Right cardiac atrium (tissue), 5 donors: Measurements from ENCODE around the gene NCMAP. TPM values are rescaled to one million over a fixed set of nuclear protein-coding genes. Genes with fewer than 3 reads are reported as not detected.
"Not testable (repeated sequence)": the region's sequence is repeated elsewhere in the genome, so short reads cannot be mapped to it uniquely, and the experiment has no call there.

Experiments used
- ATAC-seq, 2 donors: fragments of 200-7000 bp; cut with Tn5 transposase; one replicate each; pipeline versions ENCODE4 v1.8.0 to v1.9.1; 2020; ENCODE audit warnings: moderate library complexity in 2 of 2, mild to moderate bottlenecking in 1 of 2
- DNase-seq, 3 donors: peaks; one replicate each; pipeline ENCODE4 v3.0.0-alpha.2; 2020
- H3K27ac ChIP-seq: one replicate; pipeline ENCODE4 v1.5.1; 2013; ENCODE audit warnings: mild to moderate bottlenecking, low read length, control low read depth, moderate library complexity
- H3K27me3 ChIP-seq: one replicate; pipeline ENCODE4 v1.6.1; 2013; ENCODE audit not compliant: control insufficient read depth, insufficient read depth
- H3K4me1 ChIP-seq: one replicate; pipeline ENCODE4 v1.6.1; 2013; ENCODE audit warnings: low read length; ENCODE audit not compliant: control insufficient read depth, insufficient read depth
- H3K4me3 ChIP-seq: one replicate; pipeline ENCODE4 v1.5.1; 2013; ENCODE audit warnings: low read length, control low read depth
- H3K9me3 ChIP-seq: one replicate; pipeline ENCODE4 v1.6.1; 2013; ENCODE audit warnings: low read length; ENCODE audit not compliant: control insufficient read depth
- WGBS: extraction: QIAGEN DNeasy Blood & Tissue Kit; methylation state at CpG from one replicate; pipeline ENCODE4 v1.1.7; 2013; 5-methylcytosine and 5-hydroxymethylcytosine counted together
- intact Hi-C, 4 donors: fragments of 100-400 bp; cut with DNase I; formaldehyde crosslinking; loops; one replicate each; pipeline versions ENCODE4 v1.11.0 to v1.14.0; 2022 to 2023
- polyA plus RNA-seq: library from polyadenylated mRNA; stranded (reverse); fragments of 200-250 nt; gene quantifications from one replicate; pipeline ENCODE4 v1.2.3, GENCODE V29; 2013
- total RNA-seq, 4 donors: library from RNA; stranded (reverse); fragmentation: NEBNext Ultra II Directional; extraction: Animal tissue kit (Norgen Biotek cat#: 25700); gene quantifications; one replicate each; pipeline ENCODE4 v1.2.1, GENCODE V29; 2021
- donor health status: healthy with polysubstance abuse.
- donor health status: DM: no; HTN: yes; CAD: no.
- donor health status: DM: no; HTN: no; CAD: no.
- donor health status: DM: no; HTN: yes; CAD: no; lungs with severe emphysema.
- donor health status: DM: yes; HTN: yes; CAD: no.

Gene NCMAP
- total and polyA plus RNA-seq, 5 donors = 0.21 to 1.0 (median 0.71) TPM; not detected in 1

DNA sequence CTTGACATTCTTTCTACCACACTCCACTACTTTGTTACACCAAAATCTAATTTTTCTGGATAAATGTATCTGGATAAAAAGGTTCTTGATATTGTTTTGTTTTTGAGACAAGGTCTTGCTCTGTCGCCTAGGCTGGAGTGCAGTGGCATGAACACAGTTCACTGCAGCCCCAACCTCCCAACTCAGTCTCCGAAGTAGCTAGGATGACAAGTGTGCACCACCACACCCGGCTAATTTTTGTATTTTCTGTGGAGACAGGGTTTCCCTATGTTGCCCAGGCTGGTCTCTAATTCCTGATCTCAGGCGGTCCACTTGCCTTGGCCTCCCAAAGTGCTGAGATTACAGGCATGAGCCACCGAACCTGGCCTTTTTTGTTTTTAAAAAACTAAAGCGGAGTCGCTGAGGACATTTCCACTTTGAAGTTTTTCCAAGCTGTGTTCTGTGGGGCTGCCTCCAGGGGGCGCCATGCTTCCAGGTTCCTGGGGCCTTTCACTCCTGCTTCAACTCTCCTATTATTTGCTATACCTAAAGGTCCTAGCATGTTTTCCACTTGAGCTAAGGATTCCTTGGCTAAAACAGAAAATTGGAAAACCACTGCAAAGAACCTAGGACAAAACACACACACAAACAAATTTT, 14.1 kb upstream of the NCMAP start:
- DNase-seq = peak in 1 of 3 donors; percentile 60

GRCh38 chr1:24544239-24544638, 11.6 kb upstream of the NCMAP start:
- no peak for ATAC-seq
- no peak overlapping the region for H3K27ac ChIP-seq
- H3K27me3 ChIP-seq = no peaks in the 10 kb centered on the region
- no peaks in the 10 kb centered on the region for H3K4me1 ChIP-seq
- DNase-seq = no peak
- intact Hi-C loops = loop anchor here in 2 of 4 donors (10.0 kb wide), 1 partner anchor 91 kb away; no protein-coding TSS in a partner anchor
- no peak overlapping the region for H3K4me3 ChIP-seq
- no peaks in the 10 kb centered on the region for H3K9me3 ChIP-seq

More for the DNA sequence above, 14.1 kb upstream of the NCMAP start:
- H3K9me3 ChIP-seq = no peaks in the 10 kb centered on the region
- no peak overlapping the region for H3K27ac ChIP-seq
- 65% methylated on average over 8 of the region's 8 CpGs for WGBS
- no peaks in the 10 kb centered on the region for H3K27me3 ChIP-seq
- intact Hi-C loops = loop anchor here in 2 of 4 donors (10.0 kb wide), 1 partner anchor 93 kb away; no protein-coding TSS in a partner anchor
- ATAC-seq = no peak
- no peaks in the 10 kb centered on the region for H3K4me1 ChIP-seq
- H3K4me3 ChIP-seq = no peak overlapping the region

DNA sequence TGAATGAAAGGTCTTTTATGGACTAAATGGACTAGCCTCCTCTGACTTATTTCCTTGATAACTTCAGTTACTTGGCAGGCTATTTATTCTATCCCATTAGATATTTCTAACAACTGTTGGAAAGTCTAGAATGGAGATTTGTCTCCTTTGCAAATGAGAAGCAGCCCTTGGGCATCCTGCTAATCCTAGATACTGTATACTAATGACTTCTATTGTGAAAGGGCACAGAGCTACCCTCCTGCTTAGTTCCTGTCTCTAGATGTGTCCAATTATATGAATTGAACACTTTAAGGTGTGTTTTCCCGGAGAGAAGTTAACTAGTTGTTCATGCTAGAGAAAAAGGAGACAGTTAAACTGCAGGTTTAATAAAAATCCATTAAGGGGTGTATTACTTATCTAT, 10.2 kb upstream of the NCMAP start:
- no peaks in the 10 kb centered on the region for H3K4me1 ChIP-seq
- DNase-seq (no peak), ATAC-seq (no peak)
- H3K4me3 ChIP-seq = no peak overlapping the region
- WGBS = 52% methylated on average over 1 of the region's 1 CpG
- H3K9me3 ChIP-seq = no peaks in the 10 kb centered on the region
- H3K27me3 ChIP-seq = no peaks in the 10 kb centered on the region
- no peak overlapping the region for H3K27ac ChIP-seq
- intact Hi-C loops = loop anchor here in 2 of 4 donors (10.0 kb wide), 1 partner anchor 89 kb away; no protein-coding TSS in a partner anchor

- no peak overlapping the region for H3K4me3 ChIP-seq
- DNase-seq (no peak), ATAC-seq (no peak)
- H3K9me3 ChIP-seq = no peaks in the 10 kb centered on the region
- no peaks in the 10 kb centered on the region for H3K27me3 ChIP-seq
- no peak overlapping the region for H3K27ac ChIP-seq
- no peaks in the 10 kb centered on the region for H3K4me1 ChIP-seq
- intact Hi-C loops = loop anchor here in 2 of 4 donors (10.0 kb wide), 1 partner anchor 88 kb away; no protein-coding TSS in a partner anchor
- 68% methylated on average over 5 of the region's 5 CpGs for WGBS
Measured at GRCh38 chr1:24547195-24547594, 8.7 kb upstream of the NCMAP start.

GRCh38 chr1:24548070-24548469, 7.8 kb upstream of the NCMAP start:
- intact Hi-C loops = loop anchor here in 2 of 4 donors (10.0 kb wide), 1 partner anchor 87 kb away; no protein-coding TSS in a partner anchor

DNA sequence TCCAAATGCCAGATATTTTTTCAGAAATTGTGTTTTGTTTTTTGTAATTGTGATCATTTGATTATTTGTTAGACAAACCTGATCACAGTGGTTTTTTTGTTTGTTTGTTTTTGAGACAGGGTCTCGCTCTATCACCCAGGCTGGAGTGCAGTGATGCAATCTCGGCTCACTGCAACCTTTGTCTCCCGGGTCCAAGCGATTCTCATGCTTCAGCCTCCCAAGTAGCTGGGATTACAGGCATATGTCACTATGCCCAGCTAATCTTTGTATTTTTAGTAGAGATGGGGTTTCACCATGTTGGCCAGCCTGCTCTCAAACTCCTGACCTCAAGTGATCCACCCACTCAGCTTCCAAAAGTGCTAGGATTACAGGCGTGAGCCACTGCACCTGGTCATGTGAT, 6.7 kb upstream of the NCMAP start:
- not testable (repeated sequence) for ATAC-seq, H3K27me3 ChIP-seq, H3K4me1 ChIP-seq, DNase-seq, H3K4me3 ChIP-seq, H3K27ac ChIP-seq, H3K9me3 ChIP-seq
- 71% methylated on average over 5 of the region's 5 CpGs for WGBS
- intact Hi-C loops = loop anchor here in 2 of 4 donors (10.0 kb wide), 1 partner anchor 86 kb away; no protein-coding TSS in a partner anchor

More at GRCh38 chr1:24548070-24548469, 7.8 kb upstream of the NCMAP start:
- no peak overlapping the region for H3K4me3 ChIP-seq
- H3K27me3 ChIP-seq = no peaks in the 10 kb centered on the region
- DNase-seq = no peak
- no peak overlapping the region for H3K27ac ChIP-seq
- no peaks in the 10 kb centered on the region for H3K9me3 ChIP-seq
- 78% methylated on average over 3 of the region's 3 CpGs for WGBS
- no peaks in the 10 kb centered on the region for H3K4me1 ChIP-seq
- no peak for ATAC-seq

GRCh38 chr1:24551290-24551959, 4.5 kb upstream of the NCMAP start:
- H3K4me3 ChIP-seq = no peak overlapping the region
- no peaks in the 10 kb centered on the region for H3K27me3 ChIP-seq
- 76% methylated on average over 13 of the region's 13 CpGs for WGBS

GRCh38 chr1:24551960-24552571, 3.8 kb upstream of the NCMAP start:
- DNase-seq (no peak), ATAC-seq (no peak)
- no peaks in the 10 kb centered on the region for H3K27me3 ChIP-seq
- H3K4me1 ChIP-seq = no peaks in the 10 kb centered on the region
- intact Hi-C loops = loop anchor here in 1 of 4 donors (10.0 kb wide), 1 partner anchor 83 kb away; no protein-coding TSS in a partner anchor
- no peak overlapping the region for H3K4me3 ChIP-seq
- H3K27ac ChIP-seq = no peak overlapping the region
- 55% methylated on average over 10 of the region's 10 CpGs for WGBS
- no peaks in the 10 kb centered on the region for H3K9me3 ChIP-seq

More at GRCh38 chr1:24551290-24551959, 4.5 kb upstream of the NCMAP start:
- H3K9me3 ChIP-seq = no peaks in the 10 kb centered on the region
- DNase-seq (no peak), ATAC-seq (no peak)
- H3K27ac ChIP-seq = no peak overlapping the region
- no peaks in the 10 kb centered on the region for H3K4me1 ChIP-seq
- intact Hi-C loops = loop anchor here in 1 of 4 donors (10.0 kb wide), 1 partner anchor 83 kb away; no protein-coding TSS in a partner anchor

GRCh38 chr1:24553931-24554330, 2.0 kb upstream of the NCMAP start:
- no peaks in the 10 kb centered on the region for H3K27me3 ChIP-seq
- DNase-seq (no peak), ATAC-seq (no peak)
- no peak overlapping the region for H3K4me3 ChIP-seq
- intact Hi-C loops = loop anchor here in 1 of 4 donors (10.0 kb wide), 1 partner anchor 81 kb away; no protein-coding TSS in a partner anchor
- H3K9me3 ChIP-seq = no peaks in the 10 kb centered on the region
- peaks cover under 1% of the 10 kb centered on the region for H3K4me1 ChIP-seq
- H3K27ac ChIP-seq = no peak overlapping the region
- 83% methylated on average over 3 of the region's 3 CpGs for WGBS

GRCh38 chr1:24554714-24555113, 1.2 kb upstream of the NCMAP start:
- no peak for ATAC-seq

More at GRCh38 chr1:24554714-24555113, 1.2 kb upstream of the NCMAP start:
- Histone ChIP-seq H3K4me1 (peaks cover 2% of the 10 kb centered on the region), H3K27me3 (no peaks in the 10 kb centered on the region), H3K4me3 (no peak overlapping the region), H3K27ac (no peak overlapping the region), H3K9me3 (no peaks in the 10 kb centered on the region)
- intact Hi-C loops = loop anchor here in 1 of 4 donors (10.0 kb wide), 1 partner anchor 80 kb away; no protein-coding TSS in a partner anchor
- whole genome bisulfite sequencing = 98% methylated on average over 4 of the region's 4 CpGs
- no peak for DNase-seq
